ENCODE data around the gene IRF2BP1. TPM values are rescaled to one million over a fixed set of nuclear protein-coding genes. Genes with fewer than 3 reads are reported as not detected.

IRF2BP1 gene
- total RNA-seq, 4 donors from 2014 or later: 18.2 to 26.4 (median 23.1) TPM

DNA sequence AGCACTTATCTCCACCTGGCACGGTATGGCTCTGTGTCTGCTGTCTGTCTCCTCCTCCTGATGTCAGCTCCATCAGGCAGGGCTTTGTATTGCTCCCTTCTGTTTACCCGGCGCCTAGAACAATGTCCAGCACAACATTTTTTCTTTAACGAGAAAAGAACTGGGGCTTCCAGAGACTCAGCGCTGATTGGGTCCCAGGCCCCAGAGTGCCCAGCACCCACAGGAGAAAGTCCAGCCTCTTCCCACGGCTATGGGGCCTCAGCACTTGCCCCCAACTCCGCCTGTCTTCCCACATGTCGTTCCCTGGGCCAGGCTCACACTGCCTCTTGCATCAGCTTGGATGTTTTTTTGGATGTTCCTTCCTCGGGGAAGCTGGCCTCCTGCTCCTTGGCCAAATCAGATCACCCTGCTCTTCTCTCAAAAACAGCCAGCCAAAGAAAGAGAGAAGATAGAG lies 9.6 kb upstream of the IRF2BP1 start:
- H3K9me3 ChIP-seq: no peaks in the 10 kb centered on the region
- H3K36me3 ChIP-seq: peaks cover 0 to 24% (median 0%) of the 10 kb centered on the region in 3 donors
- TF ChIP-seq POLR2A (IDR thresholded peaks at IDR 0.05): no peak
- TF ChIP-seq, protein P1, sequence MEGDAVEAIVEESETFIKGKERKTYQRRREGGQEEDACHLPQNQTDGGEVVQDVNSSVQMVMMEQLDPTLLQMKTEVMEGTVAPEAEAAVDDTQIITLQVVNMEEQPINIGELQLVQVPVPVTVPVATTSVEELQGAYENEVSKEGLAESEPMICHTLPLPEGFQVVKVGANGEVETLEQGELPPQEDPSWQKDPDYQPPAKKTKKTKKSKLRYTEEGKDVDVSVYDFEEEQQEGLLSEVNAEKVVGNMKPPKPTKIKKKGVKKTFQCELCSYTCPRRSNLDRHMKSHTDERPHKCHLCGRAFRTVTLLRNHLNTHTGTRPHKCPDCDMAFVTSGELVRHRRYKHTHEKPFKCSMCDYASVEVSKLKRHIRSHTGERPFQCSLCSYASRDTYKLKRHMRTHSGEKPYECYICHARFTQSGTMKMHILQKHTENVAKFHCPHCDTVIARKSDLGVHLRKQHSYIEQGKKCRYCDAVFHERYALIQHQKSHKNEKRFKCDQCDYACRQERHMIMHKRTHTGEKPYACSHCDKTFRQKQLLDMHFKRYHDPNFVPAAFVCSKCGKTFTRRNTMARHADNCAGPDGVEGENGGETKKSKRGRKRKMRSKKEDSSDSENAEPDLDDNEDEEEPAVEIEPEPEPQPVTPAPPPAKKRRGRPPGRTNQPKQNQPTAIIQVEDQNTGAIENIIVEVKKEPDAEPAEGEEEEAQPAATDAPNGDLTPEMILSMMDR (IDR thresholded peaks at IDR 0.05): no peak
- H3K4me3 ChIP-seq: no peak overlapping the region
- no peak for DNase-seq
- no peak overlapping the region for H3K27ac ChIP-seq
- H3K4me1 ChIP-seq: no peaks in the 10 kb centered on the region
- H3K27me3 ChIP-seq: no peaks in the 10 kb centered on the region

DNA sequence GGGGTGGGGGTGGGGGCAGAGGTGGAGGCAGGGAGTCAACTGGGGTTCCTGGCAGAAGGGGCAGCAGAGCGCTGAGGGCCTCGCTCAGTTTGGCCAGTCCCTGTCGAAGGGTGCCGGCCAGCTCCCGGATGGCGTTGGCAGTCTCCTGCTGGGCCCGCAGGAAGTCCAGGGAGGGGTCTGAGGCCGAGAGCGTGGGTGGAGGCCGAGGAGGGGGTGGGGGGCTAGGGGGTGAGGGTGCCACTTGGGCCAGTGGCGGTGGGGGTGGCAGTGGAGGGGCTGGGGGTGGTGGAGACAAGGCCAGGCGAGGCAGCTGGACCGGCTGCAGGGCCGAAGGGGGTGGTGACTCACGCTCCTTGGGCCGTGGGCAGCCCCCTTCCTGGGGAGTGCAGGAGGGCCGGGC lies 4.9 kb upstream of the IRF2BP1 start:
- no peak overlapping the region for H3K27ac ChIP-seq
- H3K27me3 ChIP-seq: no peaks in the 10 kb centered on the region
- H3K9me3 ChIP-seq: no peaks in the 10 kb centered on the region
- peaks cover 0 to 5% (median 0%) of the 10 kb centered on the region in 3 donors for H3K36me3 ChIP-seq
- H3K4me3 ChIP-seq: no peak overlapping the region
- no peak for DNase-seq
- H3K4me1 ChIP-seq: peaks cover 0 to 4% (median 2%) of the 10 kb centered on the region in 4 donors
- TF ChIP-seq, protein P1 (IDR thresholded peaks at IDR 0.05): no peak
- TF ChIP-seq POLR2A (IDR thresholded peaks at IDR 0.05): no peak

DNA sequence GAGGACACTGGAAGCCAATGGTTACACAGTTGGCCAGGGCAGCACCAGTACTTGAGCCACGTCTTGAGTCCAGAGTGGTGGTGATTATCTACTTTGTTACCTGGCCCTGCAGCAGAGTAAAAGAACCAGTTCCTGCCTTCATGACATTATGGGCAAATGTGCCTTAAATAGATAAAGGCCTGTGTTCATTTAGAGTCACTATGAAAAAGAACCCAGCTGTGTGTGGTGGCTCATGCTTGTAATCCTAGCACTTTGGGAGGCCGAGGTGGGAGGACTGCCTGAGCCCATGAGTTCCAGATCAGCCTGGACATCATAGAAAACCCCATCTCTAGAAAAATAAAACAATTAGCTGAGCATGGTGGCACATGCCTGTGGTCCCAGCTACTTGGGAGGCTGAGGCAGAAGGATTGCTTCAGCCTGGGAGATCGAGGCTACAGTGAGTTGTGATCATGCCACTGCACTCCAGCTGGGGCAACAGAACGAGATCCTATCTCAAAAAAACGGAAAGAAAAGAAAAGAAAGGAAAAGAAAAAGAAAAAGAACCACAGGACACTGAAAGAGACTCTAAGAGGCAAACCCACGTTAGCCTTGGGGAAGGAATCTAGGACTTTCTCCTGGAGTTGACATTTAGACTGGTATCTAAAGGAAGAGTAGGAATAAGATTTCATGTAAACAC lies 3.4 kb upstream of the IRF2BP1 start:
- H3K27me3 ChIP-seq: no peaks in the 10 kb centered on the region

DNA sequence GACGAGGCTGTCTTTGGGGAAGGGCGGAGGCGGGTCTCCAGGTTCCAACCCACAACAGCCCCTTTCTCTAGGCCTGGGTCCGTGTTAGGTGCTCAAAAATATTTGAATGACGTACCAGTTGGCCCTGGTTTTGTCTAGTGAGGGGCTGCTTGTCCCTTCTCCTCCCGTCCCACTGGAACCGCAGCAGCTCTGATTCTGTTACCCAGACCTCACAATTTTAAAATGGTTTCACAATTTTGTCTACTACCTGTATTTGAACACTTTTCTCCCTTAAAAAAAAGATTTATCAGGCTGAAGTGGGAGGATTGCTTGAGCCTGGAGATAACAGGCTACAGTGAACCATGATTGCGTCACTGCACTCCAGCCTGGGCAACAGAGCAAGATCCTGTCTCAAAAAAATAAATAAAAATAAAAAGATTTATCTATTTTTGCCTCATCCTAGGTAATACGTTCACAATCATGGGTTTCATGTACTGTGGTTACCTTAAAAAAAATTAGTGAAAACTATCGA lies 1.3 kb upstream of the IRF2BP1 start:
- Histone ChIP-seq H3K4me3 (peak overlapping the region; percentile 69 to 93 (median 78)), H3K27me3 (no peaks in the 10 kb centered on the region), H3K36me3 (peaks cover 0 to 9% (median 0%) of the 10 kb centered on the region in 3 donors), H3K4me1 (peaks cover 4 to 36% (median 24%) of the 10 kb centered on the region in 4 donors), H3K27ac (peak overlapping the region; percentile 81 to 94 (median 90)), H3K9me3 (no peaks in the 10 kb centered on the region)
- TF ChIP-seq, protein P1 (IDR thresholded peaks at IDR 0.05): no peak
- no peak for DNase-seq

More for the DNA sequence above, 3.4 kb upstream of the IRF2BP1 start:
- no peak overlapping the region for H3K4me3 ChIP-seq
- peaks cover 4 to 15% (median 10%) of the 10 kb centered on the region in 4 donors for H3K4me1 ChIP-seq
- TF ChIP-seq POLR2A (IDR thresholded peaks at IDR 0.05): no peak
- TF ChIP-seq, protein P1 (IDR thresholded peaks at IDR 0.05): no peak
- peaks cover 0 to 3% (median 0%) of the 10 kb centered on the region in 3 donors for H3K36me3 ChIP-seq
- DNase-seq: no peak
- H3K9me3 ChIP-seq: no peaks in the 10 kb centered on the region
- no peak overlapping the region for H3K27ac ChIP-seq

DNA sequence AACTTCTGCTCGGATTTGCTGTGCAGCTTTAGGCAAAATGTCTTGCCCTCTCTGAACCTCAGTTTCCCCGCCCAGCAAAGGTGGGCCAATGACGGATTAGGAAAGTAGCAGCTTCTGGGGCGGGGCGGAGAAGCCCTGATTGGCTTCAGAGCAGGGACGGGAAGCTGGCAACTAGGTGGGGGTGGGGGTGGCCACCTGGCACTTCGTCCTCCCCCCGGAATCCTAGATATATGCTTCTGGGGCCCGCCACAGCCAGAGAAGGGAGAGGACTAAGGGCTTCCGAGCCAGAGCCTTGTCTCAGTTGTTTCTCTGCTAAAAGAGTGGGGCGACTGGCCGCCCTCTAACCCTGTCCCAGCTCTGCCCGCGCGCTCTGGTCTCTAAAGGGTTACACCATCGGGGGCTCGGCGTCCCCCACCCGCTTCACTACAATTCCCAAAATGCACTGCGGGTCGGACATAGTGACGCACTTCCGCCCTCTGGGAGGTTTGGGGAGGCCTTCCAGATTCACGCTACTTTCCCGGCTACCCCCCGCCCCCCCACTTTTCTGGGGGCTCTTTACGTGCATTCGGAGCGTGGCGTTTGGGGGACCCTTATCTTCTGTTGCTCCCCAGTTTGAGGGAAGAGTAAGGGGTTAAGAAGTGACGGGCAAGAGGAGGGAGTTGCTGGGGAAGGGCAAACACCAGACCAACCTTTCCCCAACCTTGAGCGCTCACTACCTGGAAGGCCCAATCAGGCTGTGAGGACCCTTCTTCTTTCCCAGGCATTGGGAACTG lies 672 bp upstream of the IRF2BP1 start:
- Histone ChIP-seq H3K27me3 (no peaks in the 10 kb centered on the region), H3K9me3 (no peaks in the 10 kb centered on the region), H3K36me3 (peaks cover 0 to 9% (median 0%) of the 10 kb centered on the region in 3 donors), H3K4me3 (peak overlapping the region; percentile 69 to 93 (median 78)), H3K4me1 (peaks cover 4 to 40% (median 24%) of the 10 kb centered on the region in 4 donors), H3K27ac (peak overlapping the region; percentile 81 to 94 (median 90))
- DNase-seq: peak; percentile 88 to 95 (median 92)
- TF ChIP-seq, protein P1 (IDR thresholded peaks at IDR 0.05): peak in 1 of 6 experiments; percentile 10
- TF ChIP-seq POLR2A (IDR thresholded peaks at IDR 0.05): peak in 1 of 2 donors; percentile 56

Measured in Peyer's patch (tissue), 4 donors.